Measurements from ENCODE around the gene ZNF143.

The ZNF143 gene

GRCh38 chr11:9528573-9529333 is 67.9 kb downstream of the ZNF143 start:
- no peak for DNase-seq (ENCODE audit: low spot score)
- in situ Hi-C loops (cut with MboI; ENCODE audit: low sequenced_read_pairs, unreplicated experiment): loop anchor here (10.0 kb wide), 1 partner anchor 76 kb away; no protein-coding TSS in a partner anchor
- no peak for TF ChIP-seq CTCF (IDR thresholded peaks at IDR 0.05; ENCODE audit: borderline replicate concordance, control extremely low read depth, extremely low read depth, insufficient read depth, missing control alignments)

GRCh38 chr11:9529334-9529650 is 68.5 kb downstream of the ZNF143 start:
- in situ Hi-C loops (cut with MboI; ENCODE audit: low sequenced_read_pairs, unreplicated experiment): loop anchor here (10.0 kb wide), 1 partner anchor 76 kb away; no protein-coding TSS in a partner anchor
- no peak for DNase-seq (ENCODE audit: low spot score)
- no peak for TF ChIP-seq CTCF (IDR thresholded peaks at IDR 0.05; ENCODE audit: borderline replicate concordance, control extremely low read depth, extremely low read depth, insufficient read depth, missing control alignments)

GRCh38 chr11:9530020-9530621 is 69.3 kb downstream of the ZNF143 start:
- TF ChIP-seq CTCF (IDR thresholded peaks at IDR 0.05; ENCODE audit: borderline replicate concordance, control extremely low read depth, extremely low read depth, insufficient read depth, missing control alignments): no peak
- in situ Hi-C loops (cut with MboI; ENCODE audit: low sequenced_read_pairs, unreplicated experiment): no loop called here
- no peak for DNase-seq (ENCODE audit: low spot score)

- in situ Hi-C loops (cut with MboI; ENCODE audit: low sequenced_read_pairs, unreplicated experiment): no loop called here
- no peak for TF ChIP-seq CTCF (IDR thresholded peaks at IDR 0.05; ENCODE audit: borderline replicate concordance, control extremely low read depth, extremely low read depth, insufficient read depth, missing control alignments)
- DNase-seq (ENCODE audit: low spot score): no peak
These were observed 70.3 kb downstream of the ZNF143 start for GRCh38 chr11:9530901-9531625.

- no peak for DNase-seq (ENCODE audit: low spot score)
- no peak for TF ChIP-seq CTCF (IDR thresholded peaks at IDR 0.05; ENCODE audit: borderline replicate concordance, control extremely low read depth, extremely low read depth, insufficient read depth, missing control alignments)
- in situ Hi-C loops (cut with MboI; ENCODE audit: low sequenced_read_pairs, unreplicated experiment): no loop called here
These were observed 72.2 kb downstream of the ZNF143 start for GRCh38 chr11:9533058-9533457.

GRCh38 chr11:9533736-9534473 is 73.1 kb downstream of the ZNF143 start:
- no peak for TF ChIP-seq CTCF (IDR thresholded peaks at IDR 0.05; ENCODE audit: borderline replicate concordance, control extremely low read depth, extremely low read depth, insufficient read depth, missing control alignments)
- in situ Hi-C loops (cut with MboI; ENCODE audit: low sequenced_read_pairs, unreplicated experiment): no loop called here
- DNase-seq (ENCODE audit: low spot score): no peak
